Measurements from ENCODE around the gene CFAP54. TPM values are rescaled to one million over a fixed set of nuclear protein-coding genes. Genes with fewer than 3 reads are reported as not detected.
"Not testable (repeated sequence)": the region's sequence is repeated elsewhere in the genome, so short reads cannot be mapped to it uniquely, and the experiment has no call there.

CFAP54 gene
- total RNA-seq, 6 experiments from 2014 or later, result 0.09 to 0.34 (median 0.13) TPM

DNA sequence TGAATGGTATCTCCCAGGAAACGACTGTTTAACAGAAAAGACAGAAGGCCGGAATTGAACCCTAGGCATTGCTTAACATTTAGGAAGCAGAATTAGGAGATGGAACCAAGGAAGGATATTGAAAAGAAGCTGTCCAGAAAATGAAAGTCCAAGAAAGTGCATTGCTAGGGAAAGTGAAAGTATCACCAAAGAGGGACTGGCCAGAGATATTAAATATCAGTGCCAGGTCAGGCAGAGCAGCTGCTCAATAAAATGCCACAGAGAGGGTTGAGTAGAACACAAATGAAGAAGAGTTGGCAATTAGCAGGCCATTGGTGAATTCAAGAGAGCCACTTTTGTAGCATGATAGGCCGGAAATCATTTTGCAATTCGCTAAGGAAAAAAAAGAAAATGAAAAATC lies 101.6 kb downstream of the CFAP54 start:
- Histone ChIP-seq H3K36me3 (no peaks in the 10 kb centered on the region), H3K4me1 (no peaks in the 10 kb centered on the region), H3K9me3 (no peaks in the 10 kb centered on the region), H3K4me3 (no peak overlapping the region), H3K27ac (no peak overlapping the region), H3K27me3 (no peaks in the 10 kb centered on the region)
- intact Hi-C loops (cut with DNase I), result no loop called here
- DNase-seq (no peak), ATAC-seq (no peak)
- TF ChIP-seq POLR2A (IDR thresholded peaks at IDR 0.05), result no peak
- TF ChIP-seq, protein P1, sequence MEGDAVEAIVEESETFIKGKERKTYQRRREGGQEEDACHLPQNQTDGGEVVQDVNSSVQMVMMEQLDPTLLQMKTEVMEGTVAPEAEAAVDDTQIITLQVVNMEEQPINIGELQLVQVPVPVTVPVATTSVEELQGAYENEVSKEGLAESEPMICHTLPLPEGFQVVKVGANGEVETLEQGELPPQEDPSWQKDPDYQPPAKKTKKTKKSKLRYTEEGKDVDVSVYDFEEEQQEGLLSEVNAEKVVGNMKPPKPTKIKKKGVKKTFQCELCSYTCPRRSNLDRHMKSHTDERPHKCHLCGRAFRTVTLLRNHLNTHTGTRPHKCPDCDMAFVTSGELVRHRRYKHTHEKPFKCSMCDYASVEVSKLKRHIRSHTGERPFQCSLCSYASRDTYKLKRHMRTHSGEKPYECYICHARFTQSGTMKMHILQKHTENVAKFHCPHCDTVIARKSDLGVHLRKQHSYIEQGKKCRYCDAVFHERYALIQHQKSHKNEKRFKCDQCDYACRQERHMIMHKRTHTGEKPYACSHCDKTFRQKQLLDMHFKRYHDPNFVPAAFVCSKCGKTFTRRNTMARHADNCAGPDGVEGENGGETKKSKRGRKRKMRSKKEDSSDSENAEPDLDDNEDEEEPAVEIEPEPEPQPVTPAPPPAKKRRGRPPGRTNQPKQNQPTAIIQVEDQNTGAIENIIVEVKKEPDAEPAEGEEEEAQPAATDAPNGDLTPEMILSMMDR (IDR thresholded peaks at IDR 0.05), result no peak
- WGBS (ENCODE audit: insufficient coverage, low coverage, low lambda C conversion rate, missing lambda C conversion rate), result 56% methylated on average over 4 of the region's 4 CpGs

DNA sequence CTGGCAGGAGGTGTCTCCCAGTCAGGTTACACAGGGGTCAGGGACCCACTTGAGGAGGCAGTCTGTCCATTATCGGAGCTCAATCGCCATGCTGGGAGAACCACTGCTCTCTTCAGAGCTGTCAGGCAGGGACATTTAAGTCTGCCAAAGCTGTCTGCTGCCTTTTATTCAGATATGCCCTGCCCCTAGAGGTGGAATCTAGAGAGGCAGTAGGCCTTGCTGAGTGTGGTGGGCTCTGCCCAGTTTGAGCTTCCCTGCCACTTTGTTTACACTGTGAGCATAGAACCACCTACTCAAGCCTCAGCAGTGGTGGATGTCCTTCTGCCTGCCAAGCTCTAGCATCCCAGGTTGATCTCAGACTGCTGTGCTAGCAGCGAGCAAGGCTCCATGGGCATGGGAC lies 115.0 kb downstream of the CFAP54 start:
- H3K27me3 ChIP-seq; intact Hi-C loops (cut with DNase I); ATAC-seq; H3K9me3 ChIP-seq; H3K27ac ChIP-seq; H3K4me3 ChIP-seq; DNase-seq; H3K36me3 ChIP-seq; H3K4me1 ChIP-seq: not testable (repeated sequence)
- WGBS (ENCODE audit: insufficient coverage, low coverage, low lambda C conversion rate, missing lambda C conversion rate), result no CpG with 5 or more reads among the region's 3 CpGs

DNA sequence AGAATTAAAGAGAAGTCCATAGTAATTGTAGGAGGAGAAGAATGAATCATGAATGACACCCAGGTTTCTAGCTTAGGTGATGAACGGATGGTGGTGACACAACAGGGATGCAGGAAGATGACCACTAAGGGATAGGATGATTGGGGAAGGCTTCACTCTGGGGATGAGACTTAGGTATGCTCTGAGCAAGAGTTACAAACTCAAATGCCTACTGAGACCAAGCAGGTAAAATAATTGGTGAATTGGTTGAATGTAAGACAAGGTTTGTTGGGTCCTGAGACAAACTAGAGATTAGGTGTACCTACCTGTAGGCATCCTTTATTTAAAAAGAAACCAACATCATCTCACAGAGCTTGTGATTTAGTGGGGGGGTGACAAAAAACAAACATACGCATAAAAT lies 116.3 kb downstream of the CFAP54 start:
- intact Hi-C loops (cut with DNase I), result no loop called here
- H3K4me1 ChIP-seq, result no peaks in the 10 kb centered on the region
- no peaks in the 10 kb centered on the region for H3K36me3 ChIP-seq
- ATAC-seq (no peak), DNase-seq (no peak)
- H3K27me3 ChIP-seq, result no peaks in the 10 kb centered on the region
- TF ChIP-seq, protein P1 (IDR thresholded peaks at IDR 0.05), result no peak
- TF ChIP-seq POLR2A (IDR thresholded peaks at IDR 0.05), result no peak
- no peak overlapping the region for H3K27ac ChIP-seq
- WGBS (ENCODE audit: insufficient coverage, low coverage, low lambda C conversion rate, missing lambda C conversion rate), result 58% methylated on average over 2 of the region's 2 CpGs
- H3K9me3 ChIP-seq, result no peaks in the 10 kb centered on the region
- H3K4me3 ChIP-seq, result no peak overlapping the region

DNA sequence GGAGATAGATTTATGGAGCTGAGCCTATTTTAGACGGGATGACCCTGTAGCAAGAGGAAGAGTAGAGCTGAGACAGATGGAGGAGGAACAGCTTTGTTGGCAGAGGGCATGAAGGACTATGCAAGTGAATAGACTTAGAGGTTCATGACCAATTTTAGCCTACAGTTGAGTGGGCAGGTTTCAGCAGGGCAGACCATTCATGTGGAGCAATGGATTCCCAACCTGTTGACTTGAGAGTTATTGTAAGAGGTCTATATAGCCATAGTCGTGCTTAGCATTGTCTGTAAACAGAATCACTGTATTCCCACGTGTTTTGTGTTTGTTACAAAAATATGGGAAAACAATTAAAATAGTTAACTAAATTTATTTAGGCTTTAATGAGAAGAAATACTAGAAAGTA lies 116.8 kb downstream of the CFAP54 start:
- Histone ChIP-seq H3K4me1 (no peaks in the 10 kb centered on the region), H3K27me3 (no peaks in the 10 kb centered on the region), H3K9me3 (no peaks in the 10 kb centered on the region), H3K36me3 (no peaks in the 10 kb centered on the region), H3K4me3 (no peak overlapping the region), H3K27ac (no peak overlapping the region)
- TF ChIP-seq, protein P1 (IDR thresholded peaks at IDR 0.05), result no peak
- no peak for TF ChIP-seq POLR2A (IDR thresholded peaks at IDR 0.05)
- ATAC-seq (no peak), DNase-seq (no peak)
- 45% methylated on average over 3 of the region's 3 CpGs for WGBS (ENCODE audit: insufficient coverage, low coverage, low lambda C conversion rate, missing lambda C conversion rate)
- intact Hi-C loops (cut with DNase I), result no loop called here

DNA sequence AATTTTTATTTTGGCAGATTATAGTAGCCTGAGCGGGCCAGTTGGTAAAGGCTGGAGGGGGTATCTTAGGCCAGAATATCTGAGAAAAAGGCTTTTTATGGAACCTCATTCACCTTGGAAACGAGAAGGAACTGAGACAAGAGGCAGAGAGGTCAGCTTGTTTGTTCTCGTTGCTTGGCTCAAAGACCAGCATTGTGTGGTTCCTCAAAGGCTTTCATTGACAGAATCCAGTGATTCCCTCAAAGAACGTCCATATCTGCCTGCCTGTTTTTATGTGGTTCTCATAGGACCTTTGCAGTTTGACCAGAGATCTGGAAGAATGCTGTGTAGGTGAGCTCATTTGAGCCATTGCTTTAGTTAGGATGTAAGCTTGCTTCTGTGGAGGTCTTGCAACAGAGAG lies 117.3 kb downstream of the CFAP54 start:
- DNase-seq (no peak), ATAC-seq (no peak)
- Histone ChIP-seq H3K27ac (no peak overlapping the region), H3K27me3 (no peaks in the 10 kb centered on the region), H3K4me3 (no peak overlapping the region), H3K4me1 (no peaks in the 10 kb centered on the region), H3K9me3 (no peaks in the 10 kb centered on the region), H3K36me3 (no peaks in the 10 kb centered on the region)
- intact Hi-C loops (cut with DNase I), result no loop called here
- WGBS (ENCODE audit: insufficient coverage, low coverage, low lambda C conversion rate, missing lambda C conversion rate), result 57% methylated on average over 3 of the region's 4 CpGs
- TF ChIP-seq, protein P1 (IDR thresholded peaks at IDR 0.05), result no peak
- no peak for TF ChIP-seq POLR2A (IDR thresholded peaks at IDR 0.05)
